ENCODE measurements around the gene TMEM253.

Gene TMEM253

DNA sequence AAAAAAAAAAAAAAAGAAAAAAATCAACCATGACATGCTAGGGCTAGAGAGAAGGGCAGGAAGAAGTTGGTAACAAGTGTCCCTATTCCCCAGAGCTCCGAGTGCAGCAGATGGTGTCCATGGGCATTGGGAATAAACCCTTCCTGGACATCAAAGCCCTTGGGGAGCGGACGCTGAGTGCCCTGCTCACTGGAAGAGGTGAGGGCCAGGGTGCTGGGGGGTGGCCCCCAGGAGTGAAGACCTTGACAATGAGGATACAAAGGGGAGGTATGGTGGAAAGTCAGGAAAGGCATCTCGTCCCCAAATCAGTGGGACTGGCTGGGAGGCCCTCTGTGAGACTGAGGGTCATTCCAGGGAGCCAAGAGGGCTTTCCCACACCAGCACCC lies 14.0 kb upstream of the TMEM253 start:
- H3K9me3 Mint-ChIP-seq, result no peaks in the 10 kb centered on the region
- H3K27ac Mint-ChIP-seq, result peak overlapping the region; percentile 5 to 48 (median 9)
- TF ChIP-seq CTCF (IDR thresholded peaks at IDR 0.05; ENCODE audit: unreplicated experiment in 3 of 3), result no peak
- H3K4me1 Mint-ChIP-seq, result peaks cover 10% of the 10 kb centered on the region
- no peak overlapping the region for H3K4me3 Mint-ChIP-seq
- peaks cover 78% of the 10 kb centered on the region for H3K36me3 Mint-ChIP-seq (ENCODE audit: low read depth)
- no peaks in the 10 kb centered on the region for H3K27me3 Mint-ChIP-seq (ENCODE audit: low read depth)

- no peaks in the 10 kb centered on the region for H3K27me3 Mint-ChIP-seq (ENCODE audit: low read depth)
- H3K9me3 Mint-ChIP-seq, result no peaks in the 10 kb centered on the region
- H3K36me3 Mint-ChIP-seq (ENCODE audit: low read depth), result peaks cover 77% of the 10 kb centered on the region
- peaks cover 12% of the 10 kb centered on the region for H3K4me1 Mint-ChIP-seq
- no peak overlapping the region for H3K4me3 Mint-ChIP-seq
- TF ChIP-seq CTCF (IDR thresholded peaks at IDR 0.05; ENCODE audit: unreplicated experiment in 3 of 3), result no peak
- peak overlapping the region; percentile 30 to 58 (median 38) for H3K27ac Mint-ChIP-seq
Measured at GRCh38 chr14:21087294-21088091, 13.4 kb upstream of the TMEM253 start.

DNA sequence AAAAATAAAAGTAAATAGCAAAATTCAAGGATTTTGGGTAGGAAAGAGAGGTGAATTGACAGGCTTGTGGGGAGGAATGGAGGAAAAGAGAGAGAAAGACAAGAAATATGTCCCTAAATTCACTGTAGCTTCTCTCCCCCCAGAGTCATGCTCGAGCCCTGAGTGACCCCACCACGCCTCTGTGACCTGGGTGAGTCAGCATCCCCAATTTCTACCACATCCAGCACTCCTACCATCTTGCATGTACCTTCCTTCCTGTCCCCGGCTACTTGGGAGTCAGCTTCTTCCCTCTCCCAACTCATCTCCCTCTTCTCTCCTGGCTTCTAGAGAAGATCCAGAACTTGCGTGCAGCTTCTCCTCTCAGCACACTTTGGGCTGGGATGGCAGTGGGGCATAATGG lies 12.2 kb upstream of the TMEM253 start:
- Mint-ChIP-seq H3K4me1 (peaks cover 24% of the 10 kb centered on the region), H3K4me3 (no peak overlapping the region), H3K27me3 (ENCODE audit: low read depth) (no peaks in the 10 kb centered on the region), H3K9me3 (no peaks in the 10 kb centered on the region), H3K27ac (peak overlapping the region in 1 of 3 experiments; percentile 32), H3K36me3 (ENCODE audit: low read depth) (peaks cover 71% of the 10 kb centered on the region)
- no peak for TF ChIP-seq CTCF (IDR thresholded peaks at IDR 0.05; ENCODE audit: unreplicated experiment in 3 of 3)

DNA sequence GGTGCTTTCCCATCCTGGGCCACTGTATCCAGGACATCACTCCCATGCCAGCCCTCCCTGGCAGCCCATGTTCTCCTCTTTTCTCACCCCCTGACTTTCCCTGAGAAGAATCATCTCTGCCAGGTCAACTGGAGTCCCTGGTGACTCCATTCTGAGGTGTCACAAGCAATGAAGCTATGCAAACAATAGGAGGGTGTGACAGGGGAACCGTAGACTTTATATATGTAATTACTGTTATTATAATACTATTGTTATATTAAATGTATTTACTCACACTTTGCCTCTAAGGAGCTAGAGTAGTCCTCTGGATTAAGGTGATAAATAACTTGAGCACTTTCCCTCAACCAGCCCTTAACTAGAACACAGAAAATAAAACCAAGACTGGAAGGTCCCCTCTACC lies 11.6 kb upstream of the TMEM253 start:
- H3K36me3 Mint-ChIP-seq (ENCODE audit: low read depth), result peaks cover 68% of the 10 kb centered on the region
- peaks cover 30% of the 10 kb centered on the region for H3K4me1 Mint-ChIP-seq
- H3K27me3 Mint-ChIP-seq (ENCODE audit: low read depth), result no peaks in the 10 kb centered on the region

GRCh38 chr14:21089877-21090193 lies 11.0 kb upstream of the TMEM253 start:
- H3K9me3 Mint-ChIP-seq, result no peaks in the 10 kb centered on the region
- no peaks in the 10 kb centered on the region for H3K27me3 Mint-ChIP-seq (ENCODE audit: low read depth)
- no peak overlapping the region for H3K4me3 Mint-ChIP-seq
- peaks cover 36% of the 10 kb centered on the region for H3K4me1 Mint-ChIP-seq
- TF ChIP-seq CTCF (IDR thresholded peaks at IDR 0.05; ENCODE audit: unreplicated experiment in 3 of 3), result no peak
- peaks cover 62% of the 10 kb centered on the region for H3K36me3 Mint-ChIP-seq (ENCODE audit: low read depth)
- H3K27ac Mint-ChIP-seq, result no peak overlapping the region

More for the DNA sequence above, 11.6 kb upstream of the TMEM253 start:
- TF ChIP-seq CTCF (IDR thresholded peaks at IDR 0.05; ENCODE audit: unreplicated experiment in 3 of 3), result no peak
- Mint-ChIP-seq H3K9me3 (no peaks in the 10 kb centered on the region), H3K4me3 (no peak overlapping the region), H3K27ac (peak overlapping the region in 1 of 3 experiments; percentile 32)

Data from nephron (organoid).